HG02840 (cell line): ENCODE data around the gene PEX11G.

Source experiments
- ATAC-seq: cut with Tn5 transposase; IDR thresholded peaks from one replicate; pipeline ENCODE4 v1.9.1; 2021; ENCODE audit warnings: mild to moderate bottlenecking, moderate library complexity, moderate number of reproducible peaks; ENCODE audit not compliant: unreplicated experiment, low FRiP score

PEX11G gene

DNA sequence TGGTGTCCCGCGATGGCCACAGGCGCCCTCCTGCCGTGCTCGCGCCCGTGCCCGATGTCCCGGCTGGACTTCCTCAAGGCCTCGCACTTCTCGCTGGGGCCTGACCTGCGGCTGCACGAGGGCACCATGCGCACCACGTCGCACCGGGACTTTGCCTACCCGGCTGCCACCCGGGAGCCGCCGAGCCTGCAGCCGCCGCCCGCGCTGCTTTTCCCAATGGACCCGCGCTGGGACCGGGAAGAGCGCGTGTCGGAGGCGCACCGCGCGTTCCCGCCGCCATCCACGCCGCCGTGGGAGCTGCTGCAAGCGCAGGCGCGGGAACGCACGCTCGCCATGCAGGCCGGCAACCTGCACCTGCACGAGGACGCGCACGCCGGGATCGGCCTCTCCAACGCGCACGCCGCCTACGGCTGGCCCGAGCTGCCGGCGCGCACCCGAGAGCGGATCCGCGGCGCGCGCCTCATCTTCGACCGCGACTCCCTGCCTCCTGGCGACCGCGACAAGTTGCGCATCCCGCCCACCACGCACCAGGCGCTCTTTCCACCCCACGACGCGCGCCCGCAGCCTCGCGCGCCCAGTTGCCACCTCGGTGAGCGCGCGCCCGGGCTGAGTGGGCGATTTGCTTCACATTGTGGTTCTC lies 12.1 kb upstream of the PEX11G start:
- no peak for ATAC-seq

DNA sequence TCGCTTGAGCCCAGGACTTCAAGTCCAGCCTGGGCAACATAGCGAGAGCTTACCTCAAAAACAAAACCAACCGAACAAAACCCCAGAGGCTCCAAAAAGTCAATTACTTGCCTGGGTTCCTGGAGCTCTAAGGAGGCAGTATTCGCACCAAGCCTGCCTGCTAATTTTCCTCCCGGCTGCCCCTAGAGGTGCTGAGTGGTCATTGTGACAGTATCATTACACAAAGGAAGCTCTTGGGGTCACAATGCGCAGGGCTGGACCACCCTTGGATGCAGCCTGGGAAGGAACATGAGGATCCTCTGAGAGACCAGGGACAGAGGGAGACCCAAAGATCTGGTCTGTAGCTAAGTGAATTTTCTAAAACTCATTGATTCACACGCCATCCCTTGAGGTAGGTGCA lies 8.5 kb upstream of the PEX11G start:
- ATAC-seq, result no peak

DNA sequence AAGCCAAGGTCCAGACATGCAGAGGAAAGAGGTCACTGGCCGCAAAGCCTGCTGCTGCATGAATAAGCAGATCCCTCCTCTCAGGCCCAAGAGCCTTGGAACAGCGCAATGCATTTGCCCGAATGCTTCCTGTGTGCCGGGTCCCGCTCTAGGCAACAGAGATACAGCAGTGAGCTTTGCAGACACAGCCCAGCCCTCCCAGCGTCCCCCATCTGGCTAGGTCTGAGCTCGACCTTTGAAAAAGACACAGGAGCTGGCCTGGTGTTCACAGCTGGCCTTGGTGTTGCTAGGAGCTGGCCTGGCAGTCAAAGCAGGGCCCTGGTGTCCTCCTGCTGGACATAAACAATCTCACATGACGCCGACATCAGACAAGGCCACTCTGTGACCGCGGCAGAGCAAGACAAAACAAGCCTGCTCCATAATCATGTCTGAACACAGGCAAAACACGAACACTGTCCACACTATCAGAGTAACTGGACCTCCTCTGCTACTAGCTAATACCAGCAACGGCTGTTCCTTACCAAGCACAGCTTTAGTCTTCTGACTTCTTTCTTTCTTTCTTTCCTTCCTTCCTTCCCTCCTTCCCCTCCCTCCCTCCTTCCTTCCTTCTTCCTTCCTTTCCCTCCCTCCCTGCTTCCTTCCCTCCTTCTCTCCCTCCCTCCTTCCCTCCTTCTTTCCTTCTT lies 5.7 kb upstream of the PEX11G start:
- no peak for ATAC-seq

DNA sequence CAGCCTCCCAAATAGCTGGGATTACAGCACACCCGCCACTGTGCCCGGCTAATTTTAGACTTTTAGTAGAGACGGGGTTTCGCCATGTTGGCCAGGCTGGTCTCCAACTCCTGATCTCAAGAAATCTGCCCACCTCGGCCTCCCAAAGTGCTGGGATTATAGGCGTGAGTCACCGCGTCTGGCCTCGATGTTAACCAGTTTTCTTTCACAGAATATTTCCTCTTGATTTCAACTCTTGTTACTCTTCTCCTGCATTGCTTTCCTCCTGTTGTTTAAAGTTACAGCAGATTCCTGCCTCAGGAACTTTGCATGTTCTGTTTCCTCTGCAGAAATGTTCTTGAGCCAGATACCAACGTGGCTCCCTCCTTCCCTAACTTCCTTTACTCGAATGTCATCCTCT lies 3.7 kb upstream of the PEX11G start:
- no peak for ATAC-seq

DNA sequence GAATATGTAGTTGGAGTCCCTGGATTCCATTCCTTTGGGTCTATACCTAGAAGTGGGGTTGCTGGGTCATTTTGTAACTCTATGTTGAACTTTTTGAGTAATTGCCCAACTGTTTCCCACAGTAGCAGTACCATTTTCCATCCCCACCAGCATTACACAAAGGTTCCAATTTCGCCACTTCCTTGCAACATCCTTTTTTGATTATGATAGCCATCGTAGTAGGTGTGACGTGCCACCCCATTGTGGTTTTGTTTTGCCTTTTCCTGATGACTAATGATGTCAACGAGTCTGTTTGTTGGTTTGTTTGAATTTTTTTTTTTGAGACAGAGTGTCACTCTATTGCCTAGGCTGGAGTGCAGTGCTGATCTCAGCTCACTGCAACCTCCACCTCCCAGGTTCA lies 3.3 kb upstream of the PEX11G start:
- ATAC-seq, result no peak

DNA sequence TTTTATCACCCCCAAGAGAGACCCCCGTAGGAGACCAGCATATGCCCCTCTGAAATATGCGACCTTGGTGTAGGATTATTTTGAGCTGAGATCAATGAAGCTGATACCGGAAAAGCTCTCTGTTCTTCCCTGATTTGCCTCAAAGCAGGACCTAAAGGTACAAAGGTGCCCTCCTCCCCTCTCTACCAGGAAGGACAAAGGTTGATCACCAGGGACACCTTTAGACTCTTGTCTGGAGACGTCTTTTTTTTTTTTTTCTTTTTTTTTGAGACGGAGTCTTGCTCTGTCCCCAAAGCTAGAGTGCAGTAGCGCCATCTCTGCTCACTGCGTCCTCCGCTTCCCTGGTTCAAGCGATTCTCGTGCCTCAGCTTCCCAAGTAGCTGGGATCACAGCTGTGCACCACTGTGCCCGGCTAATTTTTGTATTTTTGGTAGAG lies 792 bp upstream of the PEX11G start:
- no peak for ATAC-seq

DNA sequence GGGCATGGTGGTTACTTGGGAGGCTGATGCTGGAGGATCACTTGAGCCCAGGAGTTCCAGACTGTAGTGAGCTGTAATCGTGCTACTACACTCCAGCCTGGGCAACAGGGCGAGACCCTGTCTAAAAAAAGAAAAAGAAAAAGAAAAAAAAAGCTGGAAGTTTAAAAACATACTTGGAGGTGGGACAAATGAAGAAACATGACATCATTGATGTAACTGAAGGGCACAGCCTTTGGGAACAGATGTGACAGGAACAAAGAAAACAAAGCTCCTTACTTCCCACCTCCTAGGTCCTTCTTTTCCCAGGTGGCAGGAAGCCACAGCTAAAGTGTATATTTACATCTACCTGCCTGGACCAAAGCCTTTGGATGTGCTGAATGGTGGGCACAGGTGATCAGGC lies 1.9 kb downstream of the PEX11G start:
- ATAC-seq, result no peak

DNA sequence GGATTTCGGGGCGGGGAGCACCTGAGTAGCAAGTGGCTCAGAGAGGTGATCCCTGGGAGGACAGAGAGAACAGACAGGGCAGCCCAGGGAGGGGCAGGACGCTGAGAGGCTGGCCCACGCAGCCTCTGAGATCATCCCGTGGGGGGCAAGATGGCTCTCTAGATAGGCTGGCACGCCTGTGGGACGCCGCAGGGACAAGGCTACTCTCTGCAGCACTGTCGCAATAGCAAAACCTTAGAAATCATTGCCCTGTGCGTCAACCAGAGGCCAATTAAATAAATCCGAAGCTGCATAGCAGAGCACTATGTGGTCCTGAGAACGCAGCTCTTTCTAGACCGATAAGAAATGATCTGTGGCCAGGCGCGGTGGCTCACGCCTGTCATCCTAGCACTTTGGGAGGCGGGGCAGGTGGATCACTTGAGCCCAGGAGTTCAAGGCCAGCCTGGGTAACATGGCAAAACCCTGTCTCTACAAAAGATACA lies 5.1 kb downstream of the PEX11G start:
- no peak for ATAC-seq

DNA sequence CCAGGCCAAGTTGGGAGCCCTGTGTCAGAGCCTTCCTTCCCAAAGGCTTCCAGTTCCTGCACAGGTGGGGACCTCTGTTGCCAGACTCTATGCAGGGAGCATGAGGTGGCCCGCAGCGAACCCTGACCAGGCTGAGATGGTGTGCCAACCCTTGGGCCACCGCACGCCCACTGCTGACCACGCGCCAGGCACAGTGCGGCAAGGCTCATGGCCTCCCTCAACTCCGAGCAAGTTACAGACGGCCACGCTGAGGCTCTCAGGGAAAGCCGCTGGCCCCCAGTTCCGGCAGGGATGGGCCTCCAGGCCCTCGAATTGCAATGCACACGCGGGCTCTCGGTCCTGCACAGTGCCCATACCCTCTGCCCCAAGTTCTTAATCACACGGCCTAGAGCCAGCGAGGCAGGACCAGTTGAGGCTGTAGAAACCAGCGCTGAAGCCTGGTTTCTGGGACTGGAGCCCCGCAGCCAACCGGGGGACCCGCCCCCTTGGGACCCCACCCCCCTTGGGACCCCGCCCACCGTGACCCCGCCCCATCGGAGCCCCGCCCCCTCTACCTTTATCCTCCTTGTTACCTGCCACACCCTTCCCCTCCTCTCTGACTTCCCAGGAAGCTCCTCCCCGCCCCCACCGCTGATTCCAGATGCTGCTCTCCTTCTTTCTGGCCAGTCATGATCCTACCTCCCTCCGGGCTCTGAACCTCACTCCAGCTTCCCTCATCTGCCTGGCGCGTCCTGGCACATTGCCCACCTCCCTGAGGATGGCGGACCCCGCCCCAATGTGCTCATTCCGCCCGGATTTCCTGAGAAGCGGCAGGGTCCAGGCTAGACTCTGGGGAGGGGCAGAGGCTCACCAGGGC lies 6.0 kb downstream of the PEX11G start:
- no peak for ATAC-seq

DNA sequence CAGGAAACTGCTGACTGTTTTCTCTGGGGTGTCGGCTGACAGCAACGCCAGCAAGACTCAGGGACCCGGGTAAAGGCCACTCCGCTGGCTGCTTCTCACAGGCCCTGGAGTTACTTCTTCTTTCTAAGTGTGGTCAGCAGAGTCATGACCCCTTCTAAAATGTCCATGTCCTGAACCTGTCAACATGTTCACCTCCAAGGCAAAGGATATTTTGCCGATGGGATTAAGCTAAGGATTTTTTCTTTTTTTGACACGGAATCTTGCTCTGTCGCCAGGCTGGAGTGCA lies 7.9 kb downstream of the PEX11G start:
- ATAC-seq, result no peak

DNA sequence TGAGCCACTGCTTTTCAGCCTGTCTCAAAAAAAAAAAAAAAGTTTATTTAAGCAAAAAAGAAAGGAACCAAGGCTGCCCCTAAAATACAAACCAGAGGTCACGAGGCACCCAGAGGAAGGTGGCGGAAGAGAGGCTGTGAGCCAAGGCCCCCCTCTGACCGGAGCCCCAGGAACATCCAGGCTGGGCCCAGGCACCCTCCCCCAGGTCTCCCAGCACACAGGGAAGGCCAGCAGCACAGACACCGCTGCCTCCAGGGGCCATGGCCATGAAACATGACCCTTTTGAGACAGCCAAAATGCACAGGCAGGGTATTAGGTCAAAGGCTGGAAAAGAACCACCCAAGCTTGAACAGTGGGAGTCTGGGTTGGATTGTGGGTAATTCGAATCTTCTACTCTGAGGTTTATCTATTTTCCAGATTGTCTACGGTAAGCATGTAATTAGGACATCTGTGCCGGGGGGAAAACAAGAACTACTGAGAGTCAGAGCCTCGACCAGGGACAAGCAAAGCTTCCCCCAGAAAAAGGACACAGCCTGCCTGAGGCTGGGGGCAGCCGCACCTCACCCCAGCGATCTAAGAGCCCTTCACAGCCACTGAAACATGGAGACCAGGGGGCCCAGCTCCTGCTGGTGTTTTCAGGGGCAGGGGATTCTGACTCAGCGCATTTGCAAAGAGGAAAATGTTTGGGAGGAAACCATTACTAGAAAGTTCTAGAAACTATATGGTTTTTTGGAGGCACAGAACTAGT lies 8.4 kb downstream of the PEX11G start:
- no peak for ATAC-seq

DNA sequence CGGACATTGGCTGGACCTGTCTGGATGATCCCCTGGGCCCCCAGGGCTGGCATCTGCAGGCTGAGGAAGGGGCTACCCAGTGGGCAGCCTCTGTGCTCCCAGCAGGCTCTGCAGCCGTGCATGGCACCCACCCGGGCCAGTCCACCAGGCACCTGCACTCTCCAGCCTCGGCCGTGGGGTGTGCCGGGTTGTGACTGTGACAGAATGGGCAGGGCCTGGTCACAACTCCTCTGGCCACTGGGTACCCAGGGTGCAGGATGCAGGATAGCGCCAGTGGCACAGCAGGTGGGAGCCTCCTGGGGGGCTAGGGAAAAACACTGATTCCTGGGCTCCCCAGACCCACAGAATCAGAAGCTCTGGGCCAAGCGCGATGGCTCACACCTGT lies 10.0 kb downstream of the PEX11G start:
- no peak for ATAC-seq

DNA sequence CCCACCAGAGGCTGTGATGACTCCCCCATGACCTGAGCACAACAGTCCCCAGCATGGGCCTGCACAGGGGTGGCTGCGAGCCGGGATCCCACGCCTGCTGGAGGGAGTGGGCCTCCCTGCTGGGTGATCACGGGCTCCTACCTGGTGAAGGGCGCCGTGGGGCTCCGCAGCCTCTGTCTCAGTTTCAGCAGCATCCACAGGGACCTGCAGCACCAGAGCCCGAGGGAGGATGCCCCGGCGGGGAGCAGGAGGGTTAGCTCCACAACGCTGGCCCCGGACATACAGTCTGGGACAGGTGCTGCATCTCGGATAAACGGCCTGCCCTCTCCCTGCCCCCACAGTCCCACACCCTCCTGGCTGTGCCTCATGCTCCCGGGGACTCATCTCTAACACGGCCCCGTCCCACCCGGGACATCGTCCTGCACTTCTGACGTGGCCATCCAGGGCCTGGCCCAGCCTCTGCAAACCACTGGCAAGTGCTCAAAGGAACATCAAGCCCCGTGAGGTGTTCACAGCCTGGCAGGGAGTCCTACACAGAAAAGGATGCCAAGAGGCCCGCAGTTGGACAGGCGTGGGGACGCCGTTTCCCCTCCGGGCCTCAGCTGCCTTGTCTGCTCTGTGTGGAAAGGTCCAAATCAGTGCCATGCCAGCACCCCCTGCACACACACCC lies 10.5 kb downstream of the PEX11G start:
- ATAC-seq, result no peak

DNA sequence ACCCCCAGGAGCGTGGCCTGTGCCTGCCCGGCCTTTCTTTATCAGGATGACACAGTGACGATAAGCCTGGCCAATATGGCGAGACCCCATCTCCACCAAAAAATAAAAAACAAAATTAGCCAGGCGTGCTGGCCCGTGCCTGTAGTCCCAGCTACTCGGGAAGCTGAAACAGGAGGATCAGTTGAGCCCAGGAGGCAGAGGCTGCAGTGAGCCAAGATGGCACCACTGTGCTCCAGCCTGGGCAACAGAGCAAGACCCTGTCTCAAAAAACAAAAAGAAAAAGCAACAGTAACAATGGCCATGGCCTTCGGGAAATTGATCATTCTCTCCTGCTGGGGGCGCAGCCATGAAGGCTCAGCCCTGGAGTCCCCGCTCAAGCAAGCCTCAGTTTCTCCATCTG lies 11.1 kb downstream of the PEX11G start:
- ATAC-seq, result no peak

DNA sequence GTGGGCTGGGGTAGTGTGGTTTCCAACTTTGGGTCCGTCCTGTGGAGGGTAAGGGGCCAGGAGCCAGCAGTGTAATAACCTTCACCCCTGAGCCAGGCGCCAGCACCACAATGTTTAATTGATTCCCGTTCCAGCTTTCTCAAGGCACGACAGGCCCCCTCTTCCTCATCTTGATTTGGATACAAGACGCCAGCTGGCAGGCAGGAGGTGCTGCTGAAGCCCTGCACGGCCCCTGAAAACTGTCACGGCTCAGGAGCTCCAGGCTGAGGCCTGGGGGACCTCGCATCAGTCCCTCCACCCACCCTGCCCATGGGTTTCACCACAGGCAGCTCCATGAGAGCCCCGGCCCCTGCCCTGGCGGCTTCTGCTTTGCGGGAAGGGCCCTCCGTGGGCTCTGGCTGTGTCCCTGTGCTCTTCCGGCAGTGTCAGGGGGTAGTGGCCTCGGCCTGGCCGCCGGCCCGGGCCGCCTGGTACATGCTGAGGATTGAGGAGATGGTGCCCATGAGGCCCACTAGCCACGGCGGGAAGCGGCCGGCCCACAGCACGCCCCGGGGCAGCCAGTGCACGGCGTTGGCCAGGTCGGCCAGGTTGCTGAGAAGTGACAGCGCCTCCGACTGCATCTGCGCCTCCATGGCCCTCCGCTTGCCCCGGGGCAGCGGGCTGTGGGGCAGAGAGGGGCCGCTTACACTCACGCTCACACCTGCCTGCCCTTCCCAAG lies 11.9 kb downstream of the PEX11G start:
- ATAC-seq, result no peak

DNA sequence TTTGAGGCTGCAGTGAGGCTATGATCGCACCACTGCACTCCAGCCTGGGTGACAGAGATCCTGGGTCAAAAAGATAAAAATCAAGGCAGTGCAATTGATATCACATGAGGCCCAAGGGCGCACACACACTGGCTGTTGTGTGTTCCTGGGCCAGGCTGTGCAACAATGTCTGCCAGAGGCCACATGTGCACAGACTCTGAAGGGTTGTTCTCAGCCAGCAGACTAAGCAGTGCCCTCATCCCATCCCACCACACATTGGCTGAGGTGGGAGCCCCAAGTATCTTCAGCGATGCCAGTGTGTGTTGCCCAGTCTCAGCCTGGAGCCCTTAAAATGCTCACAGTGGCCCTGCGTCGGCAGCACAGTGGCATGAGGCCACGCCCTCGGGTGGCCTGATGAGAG lies 12.6 kb downstream of the PEX11G start:
- ATAC-seq, result no peak

DNA sequence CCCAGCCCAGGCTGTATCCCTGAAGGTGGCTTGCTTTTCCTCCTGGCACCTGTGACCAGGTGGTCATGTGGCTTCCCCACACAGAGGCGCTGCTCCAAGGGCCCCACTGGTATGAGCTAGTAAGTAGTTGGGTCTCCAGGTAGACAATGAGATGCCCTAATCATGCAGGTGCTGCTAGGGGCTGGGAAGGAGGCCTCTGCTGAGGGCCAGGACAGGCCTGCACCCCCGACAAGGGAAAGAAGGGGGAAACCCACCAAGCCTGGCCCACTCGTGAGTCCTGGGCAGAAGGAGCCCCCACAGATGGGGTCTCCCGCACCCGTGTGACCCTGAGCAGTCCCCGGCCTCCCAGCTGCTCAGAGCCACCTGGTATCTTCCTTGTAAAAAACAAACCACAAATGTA lies 13.2 kb downstream of the PEX11G start:
- no peak for ATAC-seq

DNA sequence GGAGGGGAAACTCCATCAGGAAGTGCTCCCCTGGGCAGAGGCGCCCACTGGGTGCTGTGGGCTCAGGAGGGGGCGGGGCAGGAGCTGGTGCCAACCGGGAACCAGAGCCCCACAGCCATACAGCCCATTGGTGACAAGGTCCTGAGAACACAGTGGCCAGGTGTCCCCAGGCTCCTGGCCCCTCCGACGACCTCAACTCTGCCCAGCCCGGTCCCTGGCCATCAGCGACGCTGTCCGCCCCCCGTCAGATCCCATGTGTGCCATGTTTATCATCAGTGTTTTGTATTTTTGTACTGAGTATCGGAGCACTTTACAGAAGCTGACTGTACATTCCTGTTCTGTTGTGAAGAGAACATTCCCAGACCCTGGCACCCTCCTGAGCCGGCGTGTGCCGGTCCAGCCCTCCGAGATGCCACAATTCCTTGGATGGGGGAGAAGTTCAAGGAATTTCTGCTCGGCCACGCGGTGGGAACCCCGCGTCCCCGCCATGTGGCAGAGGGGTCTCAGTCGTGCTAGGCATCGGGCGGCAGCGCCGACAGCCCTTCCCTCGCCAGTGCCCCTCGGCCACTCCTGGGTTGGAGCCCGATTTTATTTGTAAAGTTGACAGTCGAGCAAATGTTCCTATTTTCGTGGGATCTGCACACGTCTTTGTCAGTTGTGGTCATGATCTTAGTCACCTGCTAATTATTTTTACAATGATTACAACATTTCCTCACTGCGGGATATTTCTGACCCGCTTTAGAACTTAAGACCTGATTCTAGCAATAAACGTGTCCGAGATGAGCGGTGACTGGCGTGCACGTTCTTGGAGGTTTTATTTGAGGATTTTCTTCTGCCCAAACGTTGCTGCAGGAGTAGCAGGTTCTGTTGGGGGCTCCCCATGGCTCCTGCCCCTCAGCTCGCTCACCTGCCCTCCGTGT lies 16.9 kb downstream of the PEX11G start:
- no peak for ATAC-seq
